GM21576 (cell line): ENCODE results near the gene SH3D19.
"Not testable (repeated sequence)": the region's sequence is repeated elsewhere in the genome, so short reads cannot be mapped to it uniquely, and the experiment has no call there.

ENCODE experiments used
- ATAC-seq: cut with Tn5 transposase; IDR thresholded peaks from one replicate; pipeline ENCODE4 v1.9.1; 2021; ENCODE audit warnings: mild to moderate bottlenecking, moderate library complexity; ENCODE audit not compliant: unreplicated experiment

Gene SH3D19

GRCh38 chr4:151284534-151285245 lies 40.7 kb downstream of the SH3D19 start:
- ATAC-seq, result no peak

DNA sequence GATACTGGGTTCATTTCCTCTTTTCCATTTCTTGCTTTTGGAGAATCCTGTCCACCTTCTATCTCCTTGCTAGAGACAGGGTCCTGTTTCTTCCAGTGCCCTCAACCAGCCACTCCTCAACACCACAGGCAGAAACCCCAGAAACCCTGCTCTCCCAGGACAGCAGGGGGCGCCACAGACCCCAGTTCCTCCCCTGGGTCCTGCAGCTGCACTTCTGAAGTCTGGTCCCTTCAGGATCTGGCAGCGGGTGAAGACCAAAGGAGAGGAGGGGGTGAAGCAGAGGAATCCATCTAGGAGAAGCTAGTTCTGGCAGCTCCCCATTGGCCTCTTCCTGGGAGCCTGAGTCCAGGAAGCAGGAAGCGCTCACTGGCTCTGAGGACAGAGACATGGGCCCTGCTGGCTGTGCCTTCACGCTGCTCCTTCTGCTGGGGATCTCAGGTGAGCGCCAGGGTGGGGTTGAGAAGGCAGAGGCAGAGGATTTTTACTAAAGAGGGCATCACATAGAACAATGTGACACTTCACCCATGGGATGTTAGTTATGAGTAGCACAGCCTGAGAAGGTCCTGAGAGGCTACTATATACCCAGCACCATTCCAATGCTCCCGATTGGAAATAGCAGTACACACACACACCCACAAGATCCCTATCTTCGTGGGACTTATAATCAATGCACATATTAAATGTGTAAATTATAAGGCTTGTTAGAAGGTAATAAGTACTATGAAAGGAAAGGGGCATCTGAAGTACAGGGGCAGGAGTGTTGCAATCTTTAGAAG lies 48.4 kb downstream of the SH3D19 start, which contains the start of gene PRSS48:
Gene PRSS48, plus strand, starts transcription at position 375 of the 776 bp plus-strand sequence. Its CDS starts 12 bp downstream, at position 387.
- ATAC-seq, result peak; percentile 78

GRCh38 chr4:151268905-151269304 lies 56.5 kb downstream of the SH3D19 start:
- ATAC-seq, result not testable (repeated sequence)

DNA sequence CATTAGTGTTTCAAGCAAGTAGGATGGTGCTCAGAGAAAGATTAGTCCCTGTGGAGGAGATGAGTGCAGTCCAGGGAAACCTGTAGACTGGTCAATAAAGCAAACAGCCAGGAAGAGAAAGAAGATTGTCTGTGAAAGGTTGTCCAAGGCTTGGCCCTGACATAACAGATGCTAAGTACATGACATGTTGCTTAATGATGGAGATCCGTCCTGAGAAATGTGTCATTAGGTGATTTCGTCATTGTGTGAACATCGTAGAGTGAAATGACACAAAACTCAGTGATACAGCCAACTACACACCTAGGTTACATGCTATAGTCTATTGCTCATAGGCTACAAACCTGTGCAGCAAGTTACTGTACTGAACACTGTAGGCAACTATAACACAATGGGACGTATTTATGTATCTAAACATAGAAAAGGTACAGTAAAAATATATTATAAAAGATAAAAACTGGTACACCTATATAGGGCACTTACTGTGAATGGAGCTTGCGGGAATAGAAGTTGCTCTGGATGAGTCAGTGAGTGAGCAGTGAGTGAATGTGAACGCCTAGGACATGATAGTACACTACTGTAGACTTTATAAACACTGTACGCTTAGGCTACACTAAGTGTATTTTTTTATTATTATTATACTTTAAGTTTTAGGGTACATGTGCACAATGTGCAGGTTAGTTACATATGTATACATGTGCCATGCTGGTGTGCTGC lies 57.4 kb downstream of the SH3D19 start:
- no peak for ATAC-seq

DNA sequence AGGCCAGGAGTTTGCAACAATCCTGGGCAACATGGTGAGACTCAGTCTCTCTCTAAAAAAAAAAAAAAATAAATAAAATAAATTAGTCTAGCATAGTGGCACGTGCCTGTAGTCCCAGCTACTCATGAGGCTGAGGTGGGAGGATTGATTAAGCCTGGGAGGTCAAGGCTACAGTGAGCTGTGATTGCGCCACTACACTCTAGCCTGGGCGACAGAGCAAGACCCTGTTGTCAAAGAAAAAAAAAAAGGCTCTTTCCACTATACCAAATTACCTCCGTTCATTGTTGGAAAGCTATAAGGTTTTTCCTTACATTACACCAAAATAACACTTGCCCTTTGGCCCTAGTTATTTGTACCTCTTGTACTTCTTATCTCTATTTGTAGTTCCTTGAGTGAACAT lies 58.3 kb downstream of the SH3D19 start:
- no peak for ATAC-seq

- ATAC-seq, result no peak
Observed at GRCh38 chr4:151266497-151266896, 58.9 kb downstream of the SH3D19 start.

DNA sequence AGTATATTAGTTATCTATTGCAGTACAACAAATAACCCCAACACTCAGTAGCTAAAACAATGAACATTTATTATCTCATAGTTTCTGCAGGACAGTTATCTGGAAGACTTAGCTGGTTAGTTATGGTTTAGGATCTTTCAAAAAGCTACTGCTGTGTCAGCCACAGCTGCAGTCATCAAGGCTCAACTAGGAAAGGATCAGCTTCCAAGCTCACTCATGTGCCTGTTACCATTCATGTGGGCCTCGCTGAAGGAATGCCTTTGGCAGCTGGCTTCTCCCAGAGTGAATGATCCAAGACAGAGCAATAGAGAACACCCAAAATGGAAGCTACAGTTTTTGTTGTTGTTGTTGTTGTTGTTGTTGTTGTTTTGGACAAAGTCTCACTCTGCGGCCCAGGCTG lies 62.0 kb downstream of the SH3D19 start:
- no peak for ATAC-seq

DNA sequence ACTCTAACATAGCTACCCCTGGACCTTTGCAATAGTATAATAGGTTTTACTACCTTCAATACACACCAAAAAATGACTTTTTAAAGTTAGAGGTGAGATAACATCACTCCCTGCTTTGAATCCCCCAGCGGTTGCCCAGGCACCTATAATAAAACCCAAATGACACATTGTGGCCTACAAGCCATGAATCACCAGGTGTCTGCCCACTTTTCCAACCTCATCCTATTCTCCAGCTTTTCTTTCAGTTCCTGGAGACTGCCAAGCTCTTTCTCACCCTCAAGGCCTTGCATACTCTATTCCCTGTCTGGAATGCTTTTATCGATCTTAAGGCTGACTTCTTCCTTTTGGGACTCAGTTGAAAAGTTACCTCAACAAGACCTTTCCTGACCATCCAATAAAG lies 64.9 kb downstream of the SH3D19 start:
- no peak for ATAC-seq

DNA sequence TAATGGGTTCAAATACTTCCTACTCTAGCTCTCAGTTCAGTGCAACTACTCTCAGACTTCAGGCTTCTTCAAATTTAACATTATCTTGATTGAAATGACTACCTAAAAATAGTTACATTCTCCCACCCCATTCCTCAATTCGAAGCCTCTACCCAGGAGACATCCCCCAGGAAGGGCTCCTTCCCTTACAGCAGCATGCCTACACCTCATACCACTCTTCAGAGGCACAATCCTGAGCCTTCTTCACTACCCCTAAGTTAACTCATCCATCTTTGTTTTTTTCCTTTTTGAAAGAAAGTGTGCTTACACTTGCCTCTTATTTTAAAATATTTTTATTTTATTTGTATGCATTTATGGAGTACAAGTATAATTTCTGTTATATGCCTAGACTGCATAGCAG lies 65.7 kb downstream of the SH3D19 start:
- no peak for ATAC-seq

DNA sequence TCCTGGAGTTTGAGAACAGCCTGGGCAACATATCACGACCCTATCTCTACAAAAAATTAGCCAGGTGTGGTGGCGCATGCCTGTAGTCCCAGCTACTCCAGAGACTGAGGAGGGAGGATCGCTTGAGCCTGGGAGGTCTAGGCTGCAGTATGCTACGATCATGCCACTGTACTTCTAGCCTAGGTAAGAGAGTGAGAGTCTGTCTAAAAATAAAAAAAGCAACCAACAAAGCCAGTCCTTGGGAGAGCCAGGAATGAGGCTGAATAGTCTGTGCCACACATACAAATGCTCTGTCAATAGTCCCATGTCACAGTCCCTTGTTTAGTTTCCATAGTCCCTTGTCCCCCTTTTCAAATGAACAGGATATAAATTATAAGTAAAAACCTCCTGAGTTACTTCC lies 67.7 kb downstream of the SH3D19 start:
- no peak for ATAC-seq

DNA sequence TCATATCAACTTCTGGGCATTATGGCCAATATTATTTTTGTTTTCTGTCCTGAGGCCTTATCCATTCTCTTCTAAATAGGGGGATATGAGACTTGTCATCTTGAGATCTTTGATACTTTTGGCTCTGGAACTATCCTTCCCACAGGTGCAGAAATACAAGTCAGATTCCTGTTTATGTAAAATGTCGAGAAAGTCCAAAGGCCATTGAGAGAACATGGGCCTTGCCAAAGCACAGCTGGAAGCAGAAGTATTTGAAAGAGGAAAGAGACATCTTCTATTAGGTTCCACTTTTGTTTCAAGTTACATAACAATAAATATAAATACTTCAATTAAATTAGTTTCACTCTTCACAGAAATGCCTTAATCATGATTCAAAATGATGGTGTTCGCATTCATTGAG lies 69.3 kb downstream of the SH3D19 start:
- no peak for ATAC-seq

DNA sequence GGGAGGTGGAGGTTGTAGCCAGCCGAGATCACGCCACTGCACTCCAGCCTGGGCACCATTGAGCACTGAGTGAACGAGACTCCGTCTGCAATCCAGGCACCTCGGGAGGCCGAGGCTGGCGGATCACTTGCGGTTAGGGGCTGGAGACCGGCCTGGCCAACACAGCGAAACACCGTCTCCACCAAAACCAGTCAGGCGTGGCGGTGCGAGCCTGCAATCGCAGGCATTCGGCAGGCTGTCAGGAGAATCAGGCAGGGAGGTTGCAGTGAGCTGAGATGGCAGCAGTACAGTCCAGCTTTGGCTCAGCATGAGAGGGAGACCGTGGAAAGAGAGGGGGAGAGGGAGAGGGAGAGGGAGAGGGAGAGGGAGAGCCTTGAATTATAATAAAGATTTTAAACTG lies 69.7 kb downstream of the SH3D19 start:
- ATAC-seq, result not testable (repeated sequence)

GRCh38 chr4:151255226-151255625 lies 70.2 kb downstream of the SH3D19 start:
- ATAC-seq, result not testable (repeated sequence)

- no peak for ATAC-seq
Observed at GRCh38 chr4:151251603-151252304, 73.7 kb downstream of the SH3D19 start.

GRCh38 chr4:151250706-151251105 lies 74.7 kb downstream of the SH3D19 start:
- no peak for ATAC-seq

DNA sequence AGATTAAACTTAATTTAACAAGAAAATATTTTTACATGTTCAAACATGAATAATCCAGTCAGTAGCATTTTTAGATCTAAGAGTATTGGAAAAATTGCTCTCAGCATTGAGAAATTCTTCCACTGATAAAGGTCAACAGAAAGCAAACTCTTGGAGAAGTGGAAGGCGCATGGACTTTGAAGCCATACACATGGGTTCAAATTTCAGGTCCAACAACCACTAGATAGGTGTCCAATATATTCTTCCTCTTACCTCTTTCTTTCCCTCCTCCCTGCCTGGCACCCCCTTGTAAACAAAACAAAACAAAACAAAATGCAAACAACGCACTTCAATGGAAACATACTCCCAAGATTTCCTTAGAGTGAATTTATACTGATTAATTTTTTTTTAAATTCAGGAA lies 76.9 kb downstream of the SH3D19 start:
- no peak for ATAC-seq

- no peak for ATAC-seq
Observed at GRCh38 chr4:151247395-151247794, 78.0 kb downstream of the SH3D19 start.

DNA sequence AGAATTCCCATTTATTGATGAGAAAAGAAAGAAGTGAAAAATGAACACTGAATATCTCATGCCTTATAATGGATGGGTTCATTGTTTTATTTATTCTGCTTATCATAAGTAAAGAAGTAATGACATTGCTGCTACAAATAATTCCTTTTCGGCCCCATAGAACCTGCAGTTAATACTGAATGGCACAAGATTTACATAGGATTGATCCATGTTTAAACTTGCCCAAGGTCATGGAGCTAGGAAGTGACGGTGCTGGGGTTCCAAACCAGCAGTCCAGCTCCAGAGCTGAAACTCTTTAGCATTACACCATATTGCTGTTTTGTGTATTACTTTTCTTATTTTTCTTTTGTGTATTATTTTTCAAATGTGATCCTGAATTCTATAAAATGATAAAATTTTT lies 78.7 kb downstream of the SH3D19 start:
- ATAC-seq, result no peak

DNA sequence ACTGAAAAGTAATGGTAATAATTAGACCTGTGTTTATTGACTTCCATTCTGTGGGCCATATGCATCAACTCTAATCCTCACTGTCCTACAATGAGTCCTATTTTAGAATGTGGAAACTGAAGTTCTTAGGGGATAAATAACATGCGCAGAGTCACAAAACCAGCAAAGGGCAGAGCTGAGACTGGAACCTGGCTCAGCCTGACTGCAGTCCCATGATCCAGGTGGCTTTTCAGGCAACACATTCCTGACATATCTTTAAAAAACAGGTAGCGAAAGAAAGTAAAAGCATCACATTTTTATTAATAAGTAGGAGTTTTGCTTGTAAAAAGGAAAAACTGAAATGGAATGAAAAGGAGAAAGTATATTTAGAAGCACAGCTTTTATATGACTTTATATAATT lies 83.1 kb downstream of the SH3D19 start:
- no peak for ATAC-seq

GRCh38 chr4:151239608-151240007 lies 85.8 kb downstream of the SH3D19 start:
- no peak for ATAC-seq

DNA sequence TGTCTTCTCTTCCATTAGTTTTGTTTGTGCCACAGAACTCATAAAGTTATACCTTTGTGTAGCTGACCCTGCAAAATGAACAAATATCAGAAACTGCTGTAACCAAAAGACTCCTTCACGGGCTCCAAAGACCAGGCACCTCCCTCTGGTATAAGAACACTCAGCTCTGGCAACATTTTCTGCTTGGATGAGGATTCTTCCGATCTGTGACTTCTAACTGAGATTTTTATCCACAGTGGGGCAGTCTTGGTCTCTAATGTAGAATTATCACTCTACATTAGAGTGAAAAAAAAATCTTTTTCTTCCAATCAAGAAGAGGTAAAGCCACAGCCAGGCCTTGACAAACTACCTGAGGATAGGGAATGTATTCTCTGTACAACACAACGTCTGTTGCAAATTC lies 86.9 kb downstream of the SH3D19 start:
- ATAC-seq, result no peak
